Naive B cell (primary cell): Measurements from ENCODE around the gene OXER1. TPM values are rescaled to one million over a fixed set of nuclear protein-coding genes. Genes with fewer than 3 reads are reported as not detected.

ENCODE experiments used
- ATAC-seq, 2 donors: fragments of 150-1000 bp; cut with Tn5 transposase; 2 replicates each; pipeline ENCODE4 v1.10.0; 2021; ENCODE audit warnings: low read depth in 2 of 2, mild to moderate bottlenecking in 2 of 2, moderate library complexity in 2 of 2
- DNase-seq: peaks from one replicate; pipeline ENCODE4 v3.0.0; 2022
- H3K27ac Mint-ChIP-seq, 6 donors: one replicate each; pipeline ENCODE4 v1.8.0; 2020 to 2022; ENCODE audit warnings: mild to moderate bottlenecking in 6 of 6, mixed read lengths in 6 of 6, moderate library complexity in 5 of 6, inconsistent platforms in 2 of 6
- H3K27me3 Mint-ChIP-seq, 3 donors: one replicate each; pipeline ENCODE4 v1.8.0; 2021 to 2022; ENCODE audit warnings: mixed read lengths in 3 of 3, mild to moderate bottlenecking in 1 of 3
- H3K36me3 Mint-ChIP-seq, 2 donors: one replicate each; pipeline ENCODE4 v1.8.0; 2020 to 2022; ENCODE audit warnings: mixed read lengths in 2 of 2, inconsistent platforms in 1 of 2, mild to moderate bottlenecking in 1 of 2
- H3K4me1 Mint-ChIP-seq, 3 donors: one replicate each; pipeline ENCODE4 v1.8.0; 2020 to 2022; ENCODE audit warnings: mixed read lengths in 3 of 3, inconsistent platforms in 1 of 3, mild to moderate bottlenecking in 1 of 3, moderate library complexity in 1 of 3
- H3K4me3 Mint-ChIP-seq, 8 donors: one replicate each; pipeline ENCODE4 v1.8.0; 2020 to 2022; ENCODE audit warnings: mild to moderate bottlenecking in 8 of 8, mixed read lengths in 8 of 8, moderate library complexity in 8 of 8, inconsistent platforms in 2 of 8
- H3K9me3 Mint-ChIP-seq, 7 donors: one replicate each; pipeline ENCODE4 v1.8.0; 2020 to 2022; ENCODE audit warnings: mixed read lengths in 7 of 7, mild to moderate bottlenecking in 5 of 7, inconsistent platforms in 2 of 7, moderate library complexity in 1 of 7
- polyA plus RNA-seq, 6 donors: library from polyadenylated mRNA; unstranded; fragments of 300-500 nt; fragmentation: Illumina TruSeq; gene quantifications; one replicate each; pipeline ENCODE4 v1.2.3, GENCODE V29; 2021; ENCODE audit warnings: low read depth in 6 of 6

OXER1 gene
- polyA plus RNA-seq, 6 donors from 2014 or later: 0.52 to 1.8 (median 0.78) TPM; not detected in 1

DNA sequence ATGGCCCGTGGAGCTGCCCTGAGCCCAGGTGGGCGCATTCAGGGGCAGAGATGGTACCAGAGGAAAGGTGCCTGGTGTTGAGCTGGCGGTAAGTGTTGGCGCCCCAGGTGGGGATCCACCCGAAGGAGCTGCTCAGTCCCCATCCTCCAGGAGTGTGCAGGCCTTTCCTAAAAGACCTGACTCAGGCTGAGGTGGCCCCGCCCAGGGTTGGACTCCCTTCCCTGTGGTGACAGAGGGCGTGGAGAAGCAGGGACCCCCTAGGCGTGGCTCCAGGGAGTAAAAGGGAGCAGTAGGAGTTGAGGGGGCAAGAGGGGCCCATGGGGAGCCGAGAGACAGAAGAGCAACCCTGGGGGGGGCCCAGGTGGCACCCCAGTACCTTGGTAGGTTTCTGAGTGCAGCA lies 2.4 kb downstream of the OXER1 start:
- no peak for DNase-seq
- no peak for ATAC-seq
- Mint-ChIP-seq H3K27me3 (no peaks in the 10 kb centered on the region), H3K9me3 (no peaks in the 10 kb centered on the region), H3K4me3 (no peak overlapping the region), H3K4me1 (peaks cover 0 to 4% (median 0%) of the 10 kb centered on the region in 3 donors), H3K27ac (peak overlapping the region in 1 of 6 donors; percentile 53), H3K36me3 (peaks cover 6 to 8% of the 10 kb centered on the region in 2 donors)

DNA sequence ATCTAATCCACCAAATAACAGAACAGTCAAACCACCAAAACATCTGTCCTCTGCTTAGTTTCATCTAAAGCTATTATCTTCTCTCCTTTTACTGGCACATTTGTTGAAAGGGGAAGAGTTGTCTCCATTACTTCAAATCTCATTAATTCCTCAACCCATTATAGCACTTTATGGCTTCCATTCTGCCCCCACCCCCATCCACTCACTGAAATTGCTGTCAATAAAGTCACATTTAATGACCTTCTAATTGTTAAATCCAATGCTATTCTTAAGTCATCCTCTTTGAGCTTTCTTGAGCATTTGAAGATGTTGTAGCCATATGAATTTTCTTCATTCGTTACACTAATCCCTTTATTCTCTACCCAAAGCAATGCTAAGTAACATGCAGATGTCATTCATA lies 5.2 kb downstream of the OXER1 start:
- no peak for DNase-seq
- H3K4me1 Mint-ChIP-seq: peaks cover 14 to 20% (median 17%) of the 10 kb centered on the region in 3 donors
- no peak for ATAC-seq
- H3K4me3 Mint-ChIP-seq: no peak overlapping the region
- peak overlapping the region in 2 of 6 donors; percentile 8 to 38 for H3K27ac Mint-ChIP-seq
- no peaks in the 10 kb centered on the region for H3K27me3 Mint-ChIP-seq
- H3K36me3 Mint-ChIP-seq: peaks cover 6 to 8% of the 10 kb centered on the region in 2 donors
- H3K9me3 Mint-ChIP-seq: no peaks in the 10 kb centered on the region

DNA sequence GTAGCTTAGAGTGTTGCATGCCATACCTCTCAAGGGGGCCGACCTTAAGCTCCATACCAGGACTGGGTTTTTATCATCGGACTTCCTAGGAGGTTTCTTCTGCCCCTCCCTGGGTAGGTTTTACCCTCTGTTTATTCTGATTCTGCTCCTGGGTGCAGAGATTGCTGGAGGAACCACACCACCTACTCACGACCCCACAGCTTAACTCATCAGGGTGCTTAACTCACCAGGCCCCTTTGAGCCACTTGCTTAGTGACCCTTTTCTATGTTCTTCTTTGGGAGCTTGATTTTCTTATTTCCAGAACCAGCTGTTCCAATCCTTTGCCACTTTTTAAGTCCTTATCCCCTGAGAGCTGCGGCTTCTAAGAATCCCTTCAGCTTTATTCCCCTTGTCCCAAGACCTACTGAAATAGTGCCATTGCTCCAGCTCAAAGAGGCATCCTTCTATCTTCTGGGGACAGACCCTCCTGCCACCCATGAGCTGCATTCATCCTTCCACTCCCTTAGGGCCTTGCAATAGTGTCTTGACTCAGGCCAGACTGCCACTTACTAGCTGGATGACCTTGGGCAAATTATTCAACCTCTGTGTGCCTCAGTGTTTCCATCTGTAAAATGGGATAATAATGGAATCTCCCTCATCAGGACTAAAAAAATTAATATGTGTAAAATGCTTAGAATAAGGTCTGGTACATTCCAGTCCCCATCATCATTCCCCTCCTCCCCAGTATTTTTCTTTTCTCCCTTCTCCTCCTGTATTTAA lies 5.8 kb downstream of the OXER1 start:
- H3K27me3 Mint-ChIP-seq: no peaks in the 10 kb centered on the region
- ATAC-seq: no peak
- no peak for DNase-seq
- peaks cover 15 to 26% (median 23%) of the 10 kb centered on the region in 3 donors for H3K4me1 Mint-ChIP-seq
- no peaks in the 10 kb centered on the region for H3K9me3 Mint-ChIP-seq
- peak overlapping the region in 1 of 8 donors; percentile 55 for H3K4me3 Mint-ChIP-seq
- peaks cover 4 to 8% of the 10 kb centered on the region in 2 donors for H3K36me3 Mint-ChIP-seq
- peak overlapping the region in 2 of 6 donors; percentile 8 to 56 for H3K27ac Mint-ChIP-seq

DNA sequence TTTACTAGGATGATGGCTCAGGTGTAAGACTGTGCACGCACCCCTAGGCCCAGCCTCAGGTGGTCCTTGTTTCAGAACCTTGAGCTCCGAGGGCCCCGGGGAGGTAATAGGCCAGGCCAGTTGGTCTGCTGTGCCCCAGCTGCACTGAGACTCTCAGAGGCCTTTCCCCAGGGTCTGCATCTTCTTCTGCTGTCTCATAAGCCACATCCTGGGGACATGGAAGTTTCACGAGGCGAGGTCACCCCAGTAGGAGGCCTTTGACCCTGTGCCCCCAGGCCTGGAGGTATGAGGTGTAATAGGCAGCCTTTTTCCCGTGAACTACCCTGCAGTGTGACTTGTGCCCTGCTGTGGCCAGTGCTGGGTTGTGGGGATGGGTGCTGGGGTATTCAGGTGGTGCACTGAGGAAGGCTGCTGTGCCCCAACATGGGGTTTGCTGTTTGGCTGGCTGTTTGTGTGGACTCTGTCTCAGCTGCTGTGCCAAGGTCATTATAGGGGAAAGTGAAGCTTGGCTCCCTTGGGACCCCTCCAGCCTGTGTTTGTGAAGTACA lies 6.9 kb downstream of the OXER1 start:
- DNase-seq (no peak), ATAC-seq (no peak)
- Mint-ChIP-seq H3K27me3 (no peaks in the 10 kb centered on the region), H3K4me1 (peaks cover 26 to 37% (median 34%) of the 10 kb centered on the region in 3 donors), H3K36me3 (peaks cover 0 to 8% of the 10 kb centered on the region in 2 donors), H3K4me3 (peak overlapping the region in 1 of 8 donors; percentile 3), H3K9me3 (no peaks in the 10 kb centered on the region), H3K27ac (peak overlapping the region in 2 of 6 donors; percentile 34 to 86)

DNA sequence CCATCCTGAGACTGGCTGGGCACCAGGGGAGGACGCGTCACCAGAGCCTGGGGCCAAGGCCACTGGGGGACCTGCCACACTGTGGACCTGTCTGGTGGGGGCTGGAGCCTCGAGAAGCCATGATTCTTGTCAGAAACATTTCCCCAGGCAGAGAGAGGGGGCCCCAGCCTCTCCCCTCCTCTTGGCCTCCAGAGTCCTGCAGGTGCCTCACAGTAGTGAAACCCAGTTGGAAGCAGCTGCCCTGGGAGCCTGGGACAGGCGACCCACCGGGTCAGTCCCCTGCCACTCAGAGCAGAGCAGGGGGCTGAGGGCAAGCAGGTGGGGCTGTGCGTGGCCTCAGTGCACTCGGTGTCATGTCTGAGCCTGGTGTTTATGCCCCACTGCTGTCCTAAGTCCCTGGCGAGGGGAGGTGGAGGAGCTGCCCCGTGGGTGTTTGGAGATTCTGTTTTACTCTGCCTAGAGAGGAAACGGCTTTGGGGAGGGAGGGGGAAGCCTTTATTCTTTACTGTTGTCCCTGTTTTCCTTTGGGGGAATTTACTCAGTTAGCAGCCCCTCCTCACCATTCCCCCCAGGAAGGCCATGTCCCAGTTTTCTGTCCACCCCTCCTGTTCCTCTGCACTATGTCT lies 7.7 kb downstream of the OXER1 start:
- no peak for DNase-seq

DNA sequence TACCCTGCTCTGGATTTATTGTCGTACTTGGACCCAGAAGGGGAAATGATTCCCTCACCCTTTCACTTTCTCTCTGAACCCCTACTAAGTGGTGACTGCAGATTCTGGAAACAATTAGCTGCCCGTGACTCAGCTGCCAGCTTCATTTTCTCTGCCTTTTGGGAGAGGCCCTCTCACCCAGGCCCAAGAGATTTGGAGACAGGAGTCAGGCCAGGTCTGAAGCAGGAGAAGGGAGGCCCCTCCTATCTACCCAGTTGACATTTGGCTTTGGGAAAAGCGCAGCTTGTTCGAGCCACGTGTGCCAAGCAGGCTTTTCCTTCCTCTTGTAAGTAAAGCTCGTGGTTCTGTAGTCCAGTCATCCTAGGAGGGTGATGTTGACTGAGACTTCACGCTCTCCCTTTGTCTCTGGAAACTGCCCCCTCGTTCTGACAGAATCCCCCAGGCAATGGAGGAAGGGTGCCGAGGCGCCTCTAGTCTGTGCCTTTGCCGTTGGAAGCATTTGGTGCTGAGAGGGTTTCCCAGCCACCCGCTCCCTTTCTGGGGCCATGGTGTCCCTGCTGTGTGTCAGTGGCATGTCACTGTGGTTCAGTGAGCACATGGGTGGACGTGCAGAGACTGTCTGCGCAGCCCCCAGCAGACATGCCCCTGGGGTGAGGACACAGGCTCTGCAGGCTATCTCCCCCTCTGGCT lies 8.6 kb downstream of the OXER1 start:
- ATAC-seq: no peak
- peak overlapping the region; percentile 39 to 96 (median 80) for H3K27ac Mint-ChIP-seq
- H3K4me1 Mint-ChIP-seq: peaks cover 37 to 51% (median 48%) of the 10 kb centered on the region in 3 donors
- H3K4me3 Mint-ChIP-seq: peak overlapping the region in 6 of 8 donors; percentile 16 to 84 (median 59)
- no peaks in the 10 kb centered on the region for H3K27me3 Mint-ChIP-seq
- no peak for DNase-seq
- no peaks in the 10 kb centered on the region for H3K9me3 Mint-ChIP-seq
- peaks cover 0 to 7% of the 10 kb centered on the region in 2 donors for H3K36me3 Mint-ChIP-seq

More for the DNA sequence above, 7.7 kb downstream of the OXER1 start:
- H3K9me3 Mint-ChIP-seq: no peaks in the 10 kb centered on the region
- H3K36me3 Mint-ChIP-seq: peaks cover 0 to 8% of the 10 kb centered on the region in 2 donors
- no peak overlapping the region for H3K27ac Mint-ChIP-seq
- H3K27me3 Mint-ChIP-seq: no peaks in the 10 kb centered on the region
- H3K4me3 Mint-ChIP-seq: no peak overlapping the region
- H3K4me1 Mint-ChIP-seq: peaks cover 34 to 45% (median 42%) of the 10 kb centered on the region in 3 donors
- ATAC-seq: no peak

DNA sequence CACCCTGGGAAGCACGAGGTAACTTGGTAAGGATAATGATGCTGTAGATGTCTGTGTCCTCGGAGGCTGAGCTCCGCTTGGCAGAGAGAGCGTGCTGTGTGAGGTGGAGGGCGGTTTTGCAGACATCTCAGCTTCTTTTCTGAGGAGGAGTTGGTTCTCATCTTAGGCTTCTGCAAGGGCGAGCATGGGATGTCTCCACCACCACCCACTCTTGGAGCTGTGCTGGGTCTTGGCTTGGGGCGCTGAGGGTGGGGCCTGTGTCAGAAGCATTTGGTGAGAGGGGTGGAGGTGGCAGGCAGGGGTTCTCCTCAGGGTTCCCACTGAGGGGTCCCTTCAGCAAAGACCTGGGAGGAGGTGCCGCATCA lies 9.2 kb downstream of the OXER1 start:
- ATAC-seq: no peak
- Mint-ChIP-seq H3K27ac (peak overlapping the region; percentile 58 to 96 (median 86)), H3K36me3 (peaks cover 0 to 1% of the 10 kb centered on the region in 2 donors), H3K9me3 (no peaks in the 10 kb centered on the region), H3K4me1 (peaks cover 37 to 53% (median 48%) of the 10 kb centered on the region in 3 donors), H3K4me3 (peak overlapping the region in 7 of 8 donors; percentile 29 to 87 (median 59)), H3K27me3 (no peaks in the 10 kb centered on the region)
- DNase-seq: no peak

DNA sequence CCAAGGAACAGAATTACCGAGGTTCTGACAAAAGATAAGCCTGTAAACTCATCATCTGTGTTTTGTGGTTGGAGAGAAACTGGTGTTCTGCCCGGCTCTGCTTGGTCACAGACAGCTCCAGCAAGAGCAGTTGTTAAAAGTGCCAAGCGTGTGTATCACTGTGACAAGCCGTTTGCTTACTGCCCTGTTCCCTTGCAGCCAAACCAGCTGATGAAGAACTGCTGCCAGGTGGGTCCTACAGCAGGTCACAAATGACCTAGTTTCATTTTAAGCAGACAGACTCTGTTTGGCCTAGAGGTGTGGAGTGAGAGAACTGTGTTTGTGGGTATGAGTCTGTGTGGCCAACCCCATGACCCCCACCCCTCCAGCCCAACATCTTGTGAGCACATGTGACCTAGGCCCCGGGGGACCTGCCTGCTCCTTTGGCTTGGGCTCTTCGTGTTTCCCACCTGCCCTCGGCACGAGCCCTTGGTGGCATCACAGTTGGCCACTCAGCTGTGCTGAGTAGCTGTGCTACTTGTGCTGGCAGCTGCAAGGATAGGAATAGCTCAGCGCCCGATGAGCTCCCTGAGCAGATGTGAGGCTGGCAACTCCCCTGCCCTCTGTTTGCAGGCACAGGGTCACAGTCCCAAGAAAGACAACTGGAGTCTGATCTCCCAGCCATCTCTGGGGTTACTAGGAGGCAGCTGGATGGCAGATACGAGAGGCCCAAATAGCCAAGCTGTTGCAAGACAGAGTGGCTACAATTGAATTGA lies 9.7 kb downstream of the OXER1 start:
- H3K27me3 Mint-ChIP-seq: no peaks in the 10 kb centered on the region
- ATAC-seq (peak; percentile 71 to 76), DNase-seq (peak; percentile 74)
- no peaks in the 10 kb centered on the region for H3K36me3 Mint-ChIP-seq
- H3K4me1 Mint-ChIP-seq: peaks cover 37 to 53% (median 48%) of the 10 kb centered on the region in 3 donors
- no peaks in the 10 kb centered on the region for H3K9me3 Mint-ChIP-seq
- peak overlapping the region; percentile 42 to 87 (median 65) for H3K4me3 Mint-ChIP-seq
- peak overlapping the region; percentile 85 to 96 (median 88) for H3K27ac Mint-ChIP-seq

DNA sequence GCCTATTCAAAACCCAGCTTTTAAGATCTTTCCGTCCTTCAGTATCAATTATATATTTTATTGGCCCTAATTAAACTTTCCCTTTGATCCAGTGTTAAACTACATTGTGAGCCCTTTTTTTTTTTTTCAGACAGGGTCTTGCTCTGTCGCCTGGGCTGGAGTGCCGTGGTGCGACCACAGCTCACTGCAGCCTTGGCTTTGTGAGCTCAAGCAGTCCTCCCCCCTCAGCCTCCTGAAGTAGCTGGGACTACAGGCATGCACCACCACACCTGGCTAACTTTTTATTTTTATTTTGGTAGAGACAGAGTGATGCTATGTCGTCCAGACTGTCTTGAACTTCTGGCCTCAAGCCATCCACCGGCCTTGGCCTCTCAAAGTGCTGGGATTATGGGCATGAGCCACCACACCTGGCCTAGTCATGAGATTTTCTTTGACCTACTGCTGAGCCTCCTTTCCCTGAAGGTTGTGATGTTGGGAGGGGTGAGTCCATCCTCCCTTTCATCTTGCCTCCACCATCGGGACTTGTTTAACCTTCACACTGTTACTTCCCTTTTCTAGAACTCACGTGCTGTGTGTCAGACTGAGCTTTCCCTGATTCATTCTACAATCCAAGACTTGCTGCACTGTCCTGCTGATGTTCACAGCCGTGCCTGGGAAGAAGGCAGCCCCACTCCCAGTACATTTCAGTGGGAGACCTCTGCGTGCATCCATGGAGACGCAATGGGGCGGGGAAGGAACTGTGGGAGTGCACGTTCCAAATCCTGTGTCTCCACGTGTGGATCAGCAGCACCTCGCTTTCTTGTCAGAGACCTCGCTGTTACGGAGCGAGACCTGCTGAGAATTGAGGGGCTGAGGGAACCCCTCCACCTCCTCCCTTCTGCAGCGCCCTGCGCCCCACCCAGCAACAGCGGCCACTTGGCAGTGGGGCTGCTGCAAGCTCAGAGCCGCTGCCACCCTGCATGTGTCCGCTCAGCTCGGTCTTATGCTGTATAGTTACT lies 10.8 kb downstream of the OXER1 start:
- no peaks in the 10 kb centered on the region for H3K9me3 Mint-ChIP-seq
- H3K27me3 Mint-ChIP-seq: no peaks in the 10 kb centered on the region
- peaks cover 37 to 53% (median 48%) of the 10 kb centered on the region in 3 donors for H3K4me1 Mint-ChIP-seq
- peak; percentile 18 for DNase-seq
- H3K36me3 Mint-ChIP-seq: no peaks in the 10 kb centered on the region
- peak overlapping the region; percentile 75 to 96 (median 90) for H3K27ac Mint-ChIP-seq
- peak overlapping the region; percentile 8 to 87 (median 63) for H3K4me3 Mint-ChIP-seq
- peak in 1 of 2 donors; percentile 17 for ATAC-seq

DNA sequence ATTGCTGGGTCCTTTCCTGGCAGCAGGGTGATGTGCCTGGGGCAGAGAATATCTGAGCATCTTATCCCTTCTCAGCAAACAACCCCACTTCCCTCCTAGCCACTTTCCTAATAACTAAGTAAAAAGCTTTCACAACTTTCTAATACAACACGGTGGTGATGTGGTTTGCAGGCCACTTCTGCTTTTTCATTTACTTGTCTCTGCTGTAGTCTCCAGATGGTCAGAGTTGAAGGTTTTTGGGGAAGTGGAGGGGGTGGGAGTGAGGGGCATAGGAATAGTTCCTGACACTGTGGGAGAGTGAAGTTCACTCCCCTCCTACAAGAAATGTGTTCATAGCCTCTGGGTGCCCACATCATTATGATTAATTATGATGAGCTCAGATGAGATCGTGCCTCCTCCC lies 11.6 kb downstream of the OXER1 start:
- H3K4me3 Mint-ChIP-seq: peak overlapping the region; percentile 8 to 85 (median 64)

DNA sequence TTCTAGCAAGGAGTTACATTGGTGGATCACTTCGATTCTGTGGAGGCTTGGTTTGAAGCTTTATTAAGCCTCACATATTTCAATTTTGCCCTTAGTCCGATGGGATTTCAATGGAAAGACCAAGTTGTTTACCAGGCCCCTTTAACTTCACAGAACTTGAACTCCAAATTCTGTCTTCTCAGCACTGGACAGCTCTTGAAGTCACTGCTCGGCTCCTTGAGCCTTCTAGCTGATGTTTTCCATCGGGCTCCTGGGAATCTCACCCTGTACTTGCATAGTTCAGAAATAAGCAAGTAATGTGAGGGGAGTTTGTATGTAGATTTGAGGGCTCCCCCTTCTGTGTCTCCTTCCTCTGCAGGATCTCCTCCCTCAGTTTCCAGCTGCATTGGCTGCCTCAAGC lies 15.1 kb downstream of the OXER1 start:
- Mint-ChIP-seq H3K4me1 (peaks cover 27 to 37% (median 29%) of the 10 kb centered on the region in 3 donors), H3K27ac (no peak overlapping the region), H3K4me3 (no peak overlapping the region), H3K36me3 (no peaks in the 10 kb centered on the region), H3K9me3 (no peaks in the 10 kb centered on the region), H3K27me3 (no peaks in the 10 kb centered on the region)
- ATAC-seq: no peak
- no peak for DNase-seq

More for the DNA sequence above, 11.6 kb downstream of the OXER1 start:
- Mint-ChIP-seq H3K36me3 (no peaks in the 10 kb centered on the region), H3K27ac (peak overlapping the region; percentile 75 to 96 (median 87)), H3K27me3 (no peaks in the 10 kb centered on the region), H3K9me3 (no peaks in the 10 kb centered on the region), H3K4me1 (peaks cover 37 to 53% (median 48%) of the 10 kb centered on the region in 3 donors)
- DNase-seq: peak; percentile 66
- peak; percentile 59 to 68 for ATAC-seq

DNA sequence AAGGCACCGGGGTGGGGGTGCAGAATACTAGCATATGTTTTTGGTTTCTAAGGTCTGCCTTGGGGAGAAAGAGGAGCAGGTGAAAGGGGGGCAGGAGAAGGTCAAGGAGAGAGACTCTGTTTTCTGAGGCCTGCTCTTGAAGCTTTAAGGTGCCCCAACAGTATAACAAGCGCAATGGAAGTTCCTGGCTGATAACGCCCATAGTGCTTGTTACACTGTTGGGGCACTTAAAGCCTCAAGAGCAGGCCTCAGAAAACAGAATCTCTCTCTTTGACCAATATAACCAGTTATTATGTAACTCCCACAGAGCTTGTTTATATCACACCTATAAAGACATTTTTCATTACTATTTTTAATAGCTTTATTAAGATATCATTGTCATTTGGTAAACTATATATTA lies 16.5 kb downstream of the OXER1 start:
- Mint-ChIP-seq H3K36me3 (no peaks in the 10 kb centered on the region), H3K4me1 (peaks cover 14 to 23% (median 15%) of the 10 kb centered on the region in 3 donors), H3K4me3 (no peak overlapping the region), H3K27me3 (no peaks in the 10 kb centered on the region), H3K9me3 (no peaks in the 10 kb centered on the region), H3K27ac (peak overlapping the region in 1 of 6 donors; percentile 13)
- no peak for ATAC-seq
- no peak for DNase-seq
